Dedifferentiated amniotic fluid mesenchymal stem cell (primary cell): ENCODE measurements around the gene LRRC15.
A peak's percentile ranks its signal among the peaks of the same experiment; 100 is the strongest.

ENCODE experiments used
- DNase-seq: peaks from one replicate; pipeline ENCODE4 v3.0.0-alpha.2; 2016; ENCODE audit errors: extremely low spot score

LRRC15 gene

DNA sequence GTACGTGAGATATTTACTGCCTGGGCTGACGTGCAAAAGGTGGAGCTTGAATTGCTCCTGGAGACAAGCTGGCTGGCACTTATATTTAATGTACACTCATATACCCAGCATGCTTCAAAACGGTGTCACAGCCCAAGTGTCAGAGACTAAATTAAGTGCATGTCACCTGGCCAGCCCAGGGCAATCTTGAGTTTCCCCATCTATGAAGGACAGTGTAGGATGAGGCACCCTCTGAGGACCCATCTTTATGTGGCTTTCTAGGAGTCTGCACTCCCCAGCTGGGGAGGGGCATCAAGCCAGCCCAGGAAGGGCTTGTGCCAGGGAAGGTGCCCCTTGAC, 5.3 kb downstream of the LRRC15 start:
- no peak for DNase-seq

GRCh38 chr3:194360568-194360967, 9.0 kb downstream of the LRRC15 start:
- no peak for DNase-seq

DNA sequence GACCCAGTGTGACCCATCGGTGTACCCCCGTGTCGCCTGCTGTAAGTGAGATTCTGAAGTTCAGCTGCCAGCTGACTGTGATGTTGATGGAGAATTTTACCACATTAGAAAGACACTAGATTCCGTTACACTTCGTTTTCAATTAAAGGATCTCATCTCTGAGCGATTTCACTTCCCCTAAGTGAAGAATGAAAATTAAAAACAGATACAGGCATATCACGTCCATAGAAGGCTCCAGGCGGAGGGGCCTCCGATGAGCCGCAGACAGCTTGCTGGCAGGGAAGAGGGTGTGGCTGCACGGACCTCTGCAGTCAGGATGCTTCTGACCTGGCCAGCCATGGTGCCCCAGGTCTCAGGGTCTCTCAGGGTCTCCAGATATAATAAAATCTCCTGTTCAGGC, 11.9 kb downstream of the LRRC15 start:
- DNase-seq = no peak

DNA sequence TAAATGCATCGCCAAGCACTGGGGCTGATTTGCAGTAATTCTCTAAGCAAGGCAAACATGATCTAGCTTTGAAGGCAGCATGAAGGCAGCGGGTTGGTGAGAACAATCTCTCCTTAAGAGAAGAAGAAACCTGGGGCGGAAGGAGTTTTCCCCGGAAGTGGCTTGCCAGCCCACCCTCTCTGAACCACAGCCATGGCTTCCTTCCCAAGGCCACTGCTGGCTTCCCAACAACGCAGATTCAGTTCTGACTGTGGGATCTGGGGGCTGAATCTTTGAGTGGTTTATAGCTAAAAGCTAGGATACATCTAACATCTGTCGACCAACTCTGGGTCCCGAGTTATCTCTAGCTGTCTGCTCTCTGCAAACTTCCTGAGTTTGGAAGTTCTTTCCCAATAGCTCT, 14.2 kb downstream of the LRRC15 start:
- DNase-seq = no peak

- DNase-seq = no peak
Observed at GRCh38 chr3:194354315-194354714, 15.2 kb downstream of the LRRC15 start.

DNA sequence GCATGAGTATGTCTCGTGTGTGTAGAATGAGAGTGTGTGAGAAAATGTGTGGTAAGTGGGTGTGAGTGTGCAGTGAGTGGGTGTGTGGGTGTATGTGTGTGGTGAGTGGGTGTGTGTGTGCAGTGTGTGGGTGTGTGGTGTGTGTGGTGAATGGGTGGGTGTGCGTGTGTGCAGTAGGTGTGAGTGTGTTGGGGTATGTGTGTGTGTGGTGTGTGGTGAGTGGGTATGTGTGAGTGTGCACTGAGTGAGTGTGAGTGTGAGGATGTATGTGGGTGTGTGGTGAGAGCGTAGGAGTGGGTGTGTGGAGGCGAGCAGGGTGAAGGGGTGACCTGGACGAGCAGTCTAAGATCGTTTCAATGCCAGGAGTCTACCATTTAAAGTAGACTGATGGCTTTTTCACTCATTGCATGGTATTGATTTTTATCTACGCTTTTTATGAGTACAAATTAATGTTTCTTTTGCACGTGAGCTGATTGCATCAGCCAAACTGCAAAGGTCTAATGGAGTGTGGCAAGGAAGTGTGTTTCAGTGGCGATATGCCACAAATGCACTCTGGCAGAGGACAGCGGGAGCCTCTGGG, 16.8 kb downstream of the LRRC15 start:
- no peak for DNase-seq

- no peak for DNase-seq
Observed at GRCh38 chr3:194351952-194352536, 17.5 kb downstream of the LRRC15 start.

- no peak for DNase-seq
Observed at GRCh38 chr3:194351080-194351672, 18.4 kb downstream of the LRRC15 start, which contains the start of gene CPN2. Gene CPN2, minus strand, starts transcription at chr3:194351328. Its CDS starts 8,626 bp downstream, at chr3:194342702.

DNA sequence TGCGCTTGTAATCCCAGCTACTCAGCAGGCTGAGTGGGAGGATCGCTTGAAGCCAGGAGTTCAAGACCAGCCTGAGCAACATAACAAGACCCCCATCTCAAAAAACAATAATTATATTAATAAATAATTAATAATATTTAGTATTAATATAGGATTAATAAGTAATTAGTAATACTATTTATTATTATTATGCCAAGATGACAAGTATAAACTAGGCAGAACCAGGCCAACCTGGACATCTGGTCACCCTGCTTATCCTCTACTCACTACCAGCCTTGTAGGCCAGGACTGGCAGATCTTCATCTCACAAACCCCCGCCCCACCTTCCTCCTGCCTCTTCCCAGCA, 18.8 kb downstream of the LRRC15 start:
- DNase-seq = no peak

GRCh38 chr3:194348354-194348753, 21.2 kb downstream of the LRRC15 start:
- DNase-seq = peak; percentile 28

DNA sequence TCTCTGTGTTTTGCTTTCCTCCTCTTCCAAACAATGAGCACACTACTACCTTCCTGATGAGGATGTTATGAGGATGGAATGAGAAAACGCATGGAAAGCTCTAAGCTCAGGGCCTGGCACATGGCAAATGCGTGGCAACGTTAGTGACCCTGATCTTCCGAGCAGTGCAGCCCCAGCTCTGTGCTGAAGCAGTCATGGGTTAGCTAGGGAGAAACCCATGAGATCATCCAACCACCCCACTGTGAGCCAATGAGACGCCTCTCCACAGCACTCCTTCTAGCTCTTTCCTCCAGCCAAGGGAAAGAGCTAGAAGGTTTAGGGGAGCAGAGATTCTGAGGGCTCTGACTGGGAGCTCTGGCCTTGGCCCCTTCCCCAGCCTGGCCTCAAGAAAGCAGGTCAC, 22.9 kb downstream of the LRRC15 start:
- no peak for DNase-seq

- DNase-seq = no peak
Observed at GRCh38 chr3:194346035-194346434, 23.5 kb downstream of the LRRC15 start.

DNA sequence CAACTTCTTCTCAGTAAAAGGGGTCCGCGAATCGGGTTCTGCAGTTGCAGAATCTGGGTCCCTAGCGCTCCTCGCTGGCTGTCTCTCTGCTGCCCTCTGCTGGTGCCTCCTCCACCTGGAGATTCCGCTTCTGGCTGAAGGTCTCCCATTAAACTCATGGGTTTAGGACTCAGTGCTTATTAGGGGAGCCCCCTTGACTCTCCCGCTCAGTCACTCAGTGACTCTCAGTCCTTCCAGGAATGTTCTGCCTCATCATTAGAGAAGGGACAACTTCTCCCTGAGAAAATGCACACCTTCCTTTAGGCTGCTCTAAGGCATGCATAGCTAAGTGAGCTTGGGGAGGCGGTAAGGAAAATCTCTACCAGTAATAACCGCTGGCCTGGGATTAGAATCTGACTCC, 25.5 kb downstream of the LRRC15 start:
- DNase-seq = no peak

DNA sequence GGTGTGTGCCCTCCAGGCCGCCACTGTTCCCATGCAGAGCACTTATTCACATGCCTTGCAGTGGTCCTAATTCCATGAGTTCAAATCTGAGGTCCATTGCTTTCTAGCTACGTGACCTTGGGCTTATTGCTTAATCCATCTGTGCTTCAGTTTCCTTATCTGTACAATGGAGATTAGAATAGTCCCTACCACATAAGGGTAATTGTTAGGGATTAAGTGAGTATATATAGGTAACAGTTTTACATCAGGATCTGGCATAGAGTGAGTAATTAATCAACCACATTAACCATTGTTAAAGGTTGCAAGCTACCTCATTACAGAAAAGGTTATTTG, 26.0 kb downstream of the LRRC15 start:
- DNase-seq = no peak

DNA sequence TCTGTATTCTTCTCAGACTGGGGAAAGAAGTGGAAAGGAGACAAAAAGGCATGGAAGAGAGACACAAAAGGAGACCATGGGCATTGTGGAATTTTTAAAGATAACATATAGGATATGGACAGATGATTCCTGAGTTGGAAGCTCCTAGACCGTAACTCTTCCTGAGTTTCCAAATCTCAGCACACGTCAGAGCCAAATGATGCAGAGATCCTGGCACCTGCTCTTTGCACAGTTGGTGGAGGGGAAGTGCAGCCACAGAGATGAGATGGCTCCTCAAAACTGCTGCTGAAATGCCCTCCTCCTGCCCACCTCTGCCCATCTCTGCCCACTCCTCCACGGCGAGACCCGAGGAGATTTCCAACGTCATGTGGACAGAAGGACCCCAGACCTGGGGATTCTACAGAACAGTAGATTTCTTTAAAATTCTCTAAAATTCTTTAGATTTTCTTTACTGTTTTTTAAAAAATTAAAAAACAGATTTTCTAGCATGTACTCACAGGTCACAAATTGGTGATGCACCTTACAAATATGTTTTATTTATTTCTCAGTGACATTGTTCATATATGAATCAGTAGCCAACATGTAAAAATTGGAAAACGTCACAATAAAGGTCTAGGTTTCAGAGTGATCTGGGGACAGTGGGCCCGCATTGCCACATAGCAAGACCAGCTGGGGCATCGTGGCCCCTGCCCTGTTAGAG, 26.5 kb downstream of the LRRC15 start:
- DNase-seq = no peak

DNA sequence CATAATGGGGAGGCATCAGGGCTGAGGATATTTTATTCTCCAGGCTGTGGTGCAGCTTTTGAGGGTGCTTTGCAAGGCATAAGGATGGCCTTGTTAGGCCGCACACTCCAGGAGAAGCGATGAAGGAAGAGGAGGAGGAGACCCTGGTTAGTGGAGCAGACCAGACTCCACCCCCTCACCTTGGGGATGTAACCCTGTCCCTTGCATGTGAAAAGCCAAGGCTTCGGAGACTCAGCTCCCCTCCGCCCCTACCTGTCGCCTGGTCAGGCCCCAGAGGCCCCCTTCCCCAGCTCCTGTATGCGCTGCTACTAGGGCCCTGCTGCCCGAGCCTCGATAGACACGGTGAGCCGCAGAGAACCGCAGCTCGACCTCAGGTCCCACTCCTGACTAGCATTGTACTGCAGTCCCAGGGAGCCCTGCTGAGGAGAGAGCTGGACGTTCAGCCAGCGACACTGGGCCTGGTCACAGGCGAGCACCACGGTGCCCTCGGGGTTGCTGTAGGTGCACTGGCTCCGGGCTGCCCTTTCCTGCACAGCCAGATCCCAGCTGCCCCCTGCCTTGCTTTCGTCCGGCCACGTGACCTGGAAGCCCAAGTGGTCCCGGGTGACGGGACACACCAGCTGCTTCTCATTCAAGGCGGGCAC, 28.7 kb downstream of the LRRC15 start:
- DNase-seq = no peak

DNA sequence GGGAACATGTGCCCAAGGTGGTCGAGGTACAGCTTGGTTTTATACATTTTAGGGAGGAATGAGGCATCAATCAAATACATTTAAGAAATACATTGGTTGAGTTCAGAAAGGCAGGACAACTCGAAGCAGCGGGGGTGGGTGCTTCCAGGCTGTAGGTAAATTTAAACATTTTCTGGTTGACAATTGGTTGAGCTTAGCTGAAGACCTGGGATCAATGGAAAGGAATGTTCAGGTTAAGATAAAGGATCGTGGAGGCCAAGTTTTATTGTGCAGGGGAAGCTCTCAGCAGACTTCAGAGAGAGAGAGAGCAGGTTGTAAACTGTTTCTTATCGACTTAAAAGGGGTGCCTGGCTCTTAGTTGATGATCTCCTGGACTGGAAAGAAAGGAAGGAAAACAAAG, 29.7 kb downstream of the LRRC15 start:
- DNase-seq = no peak

DNA sequence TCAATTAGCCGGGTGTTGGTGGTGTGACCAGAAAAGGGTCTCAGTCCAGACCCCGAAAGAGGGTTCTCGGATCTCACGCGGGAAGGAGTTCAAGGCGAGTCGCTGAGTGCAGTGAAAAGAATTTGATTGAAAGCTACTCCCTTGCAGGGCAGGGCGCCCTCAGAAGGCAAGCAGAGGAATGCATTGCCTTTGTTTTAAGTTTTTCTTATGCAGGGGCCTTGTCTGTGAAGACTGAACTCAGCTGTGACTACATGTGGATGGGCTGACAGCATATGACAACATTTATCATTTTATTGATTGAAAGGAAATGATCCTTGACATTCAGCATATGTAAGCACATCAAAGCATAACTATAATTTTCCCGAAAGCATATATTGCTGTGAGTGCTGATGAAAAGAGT, 30.2 kb downstream of the LRRC15 start:
- no peak for DNase-seq

GRCh38 chr3:194337965-194338753, 31.4 kb downstream of the LRRC15 start:
- DNase-seq = no peak

- no peak for DNase-seq
Observed at GRCh38 chr3:194336601-194337355, 32.8 kb downstream of the LRRC15 start.

DNA sequence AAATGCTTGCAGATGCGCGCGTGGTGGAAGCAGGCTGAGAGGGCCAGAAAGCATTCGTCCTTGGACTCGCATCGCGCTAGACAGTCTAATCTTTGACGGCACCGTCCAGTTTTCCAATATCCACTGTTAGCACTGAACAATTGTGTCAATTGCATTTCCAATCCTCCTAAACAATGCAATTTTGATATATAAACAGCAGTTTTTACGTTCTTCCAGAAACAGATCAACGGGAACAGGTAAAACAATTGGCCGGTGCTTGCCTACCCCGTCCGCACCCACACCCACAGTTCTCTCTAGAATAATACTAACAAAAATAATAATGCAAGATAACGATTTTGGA, 35.6 kb downstream of the LRRC15 start:
- peak; percentile 86 for DNase-seq
